Naive thymus-derived CD4-positive, alpha-beta T cell (primary cell): Measurements from ENCODE around the gene SYNGR1. TPM values are rescaled to one million over a fixed set of nuclear protein-coding genes. Genes with fewer than 3 reads are reported as not detected.
A peak's percentile ranks its signal among the peaks of the same experiment; 100 is the strongest.

Source experiments
- ATAC-seq: fragments of 150-1000 bp; cut with Tn5 transposase; 2 replicates; pipeline ENCODE4 v1.10.0; 2021; ENCODE audit warnings: mild to moderate bottlenecking, moderate library complexity
- CTCF ChIA-PET: fragments of 350-600 bp; sonication (Branson Sonifier 250); formaldehyde crosslinking; loops from one replicate; lab custom pipeline; 2021; ENCODE audit warnings: antibody characterized with exemption; lab: Charles Lee
- POLR2A ChIA-PET: fragments of 350-600 bp; sonication (Branson Sonifier 250); formaldehyde crosslinking; loops from one replicate; lab custom pipeline; 2021; ENCODE audit warnings: antibody characterized with exemption, inconsistent platforms; lab: Charles Lee
- DNase-seq, 9 donors: peaks; one replicate each; pipeline versions ENCODE4 v3.0.0 to v3.0.0-alpha.2; 2020 to 2022; ENCODE audit warnings: mixed read lengths in 1 of 9
- H3K27ac ChIP-seq: one replicate; pipeline ENCODE4 v1.7.0; 2013; ENCODE audit warnings: mild to moderate bottlenecking, low read depth, low read length, moderate library complexity
- H3K27me3 ChIP-seq, 2 donors: one replicate each; pipeline ENCODE4 v1.7.0; 2013; ENCODE audit warnings: low read length in 2 of 2, mild to moderate bottlenecking in 2 of 2, moderate library complexity in 2 of 2; ENCODE audit not compliant: control insufficient read depth in 2 of 2, insufficient read depth in 2 of 2
- H3K36me3 ChIP-seq, 3 experiments: 1 replicate in 2 of 3; 2 replicates in 1 of 3; pipeline ENCODE4 v1.7.0; 2013; ENCODE audit warnings: low read length in 3 of 3, mild to moderate bottlenecking in 3 of 3, moderate library complexity in 1 of 3; ENCODE audit not compliant: insufficient read depth in 3 of 3, control insufficient read depth in 2 of 3
- H3K4me1 ChIP-seq, 2 donors: one replicate each; pipeline ENCODE4 v1.7.0; 2013; ENCODE audit warnings: low read length in 2 of 2, mild to moderate bottlenecking in 2 of 2, moderate library complexity in 1 of 2; ENCODE audit not compliant: control insufficient read depth in 2 of 2, insufficient read depth in 2 of 2
- H3K4me3 ChIP-seq: 2 replicates; pipeline ENCODE4 v1.7.0; 2013; ENCODE audit warnings: mild to moderate bottlenecking, low read length
- H3K9me3 ChIP-seq, 3 experiments: 1 replicate in 2 of 3; 2 replicates in 1 of 3; pipeline ENCODE4 v1.7.0; 2013; ENCODE audit warnings: low read length in 3 of 3; ENCODE audit not compliant: control insufficient read depth in 2 of 3
- H3K27ac Mint-ChIP-seq, 9 donors: one replicate each; pipeline ENCODE4 v1.8.0; 2020 to 2022; ENCODE audit warnings: mixed read lengths in 9 of 9, mild to moderate bottlenecking in 8 of 9, moderate library complexity in 5 of 9, inconsistent platforms in 2 of 9
- H3K27me3 Mint-ChIP-seq, 5 donors: one replicate each; pipeline ENCODE4 v1.8.0; 2021 to 2022; ENCODE audit warnings: mixed read lengths in 5 of 5, mild to moderate bottlenecking in 1 of 5
- H3K36me3 Mint-ChIP-seq, 5 donors: one replicate each; pipeline ENCODE4 v1.8.0; 2020 to 2022; ENCODE audit warnings: mixed read lengths in 5 of 5, mild to moderate bottlenecking in 3 of 5, inconsistent platforms in 1 of 5
- H3K4me1 Mint-ChIP-seq, 7 donors: one replicate each; pipeline ENCODE4 v1.8.0; 2020 to 2022; ENCODE audit warnings: mixed read lengths in 7 of 7, mild to moderate bottlenecking in 3 of 7, inconsistent platforms in 1 of 7
- H3K4me3 Mint-ChIP-seq, 10 donors: one replicate each; pipeline ENCODE4 v1.8.0; 2020 to 2022; ENCODE audit warnings: mild to moderate bottlenecking in 10 of 10, mixed read lengths in 10 of 10, moderate library complexity in 6 of 10, inconsistent platforms in 2 of 10
- H3K9me3 Mint-ChIP-seq, 11 donors: one replicate each; pipeline ENCODE4 v1.8.0; 2020 to 2022; ENCODE audit warnings: mixed read lengths in 11 of 11, mild to moderate bottlenecking in 4 of 11, inconsistent platforms in 1 of 11, moderate library complexity in 1 of 11
- intact Hi-C, 2 donors: fragments of 100-400 bp; cut with micrococcal nuclease; formaldehyde crosslinking; loops; one replicate each; pipeline ENCODE4 v1.15.1; 2023
- polyA plus RNA-seq, 2 donors: library from polyadenylated mRNA; unstranded; fragments of 300-500 nt; fragmentation: Illumina TruSeq; gene quantifications; one replicate each; pipeline ENCODE4 v1.2.3, GENCODE V29; 2021
- total RNA-seq, 6 experiments: library from RNA in 5 of 6; stranded (reverse) in 5 of 6; gene quantifications; 1 replicate in 5 of 6; 2 replicates in 1 of 6; pipeline ENCODE4 v1.2.3 and lab custom pipeline; 2021 to 2026

SYNGR1 gene
- total and polyA plus RNA-seq, 7 experiments from 2014 or later, result 0.12 to 7.0 (median 1.5) TPM

- no peaks in the 10 kb centered on the region for H3K9me3 ChIP-seq
- Mint-ChIP-seq H3K4me3 (peak overlapping the region in 4 of 10 donors; percentile 20 to 68 (median 36)), H3K27me3 (peaks cover 0 to 2% (median 0%) of the 10 kb centered on the region in 5 donors), H3K9me3 (no peaks in the 10 kb centered on the region), H3K4me1 (peaks cover 10 to 25% (median 17%) of the 10 kb centered on the region in 7 donors), H3K36me3 (peaks cover 0 to 6% (median 1%) of the 10 kb centered on the region in 5 donors), H3K27ac (no peak overlapping the region)
- no peaks in the 10 kb centered on the region for H3K36me3 ChIP-seq
- no peaks in the 10 kb centered on the region for H3K27me3 ChIP-seq
- CTCF ChIA-PET, result no interaction called here
- intact Hi-C loops, result loop anchor here in 1 of 2 donors (5.0 kb wide), 1 partner anchor 646 kb away; no protein-coding TSS in a partner anchor
- H3K4me3 ChIP-seq, result no peak overlapping the region
- peaks cover 6 to 16% of the 10 kb centered on the region in 2 donors for H3K4me1 ChIP-seq
- POLR2A ChIA-PET, result interaction anchor here (0.6 kb wide), 1 partner anchor 17 kb away, joined by 3 read pairs; no protein-coding TSS in a partner anchor
- no peak overlapping the region for H3K27ac ChIP-seq
- ATAC-seq (no peak), DNase-seq (no peak)
Measured at GRCh38 chr22:39396797-39397195, 47.0 kb downstream of the SYNGR1 start.

DNA sequence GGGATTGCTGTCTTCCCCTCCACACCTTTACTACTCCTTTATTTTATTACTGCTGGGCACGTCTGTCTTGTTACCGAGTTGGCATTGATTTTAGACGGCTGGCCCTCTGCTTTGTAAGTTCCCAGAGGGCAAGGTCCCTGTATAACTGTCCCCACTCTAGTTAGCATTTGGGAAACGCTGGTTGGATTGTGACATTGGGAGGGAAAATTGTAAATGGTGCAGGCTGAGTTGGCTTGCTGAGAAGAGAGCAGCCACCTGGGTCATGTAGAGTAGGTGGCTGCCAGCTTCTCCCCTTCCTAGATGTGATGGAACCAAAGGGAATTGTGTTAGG, 51.5 kb downstream of the SYNGR1 start:
- CTCF ChIA-PET, result interaction anchor here (0.7 kb wide), 1 partner anchor 116 kb away, joined by 3 read pairs; no protein-coding TSS in a partner anchor
- DNase-seq (no peak), ATAC-seq (no peak)
- Histone ChIP-seq H3K27ac (no peak overlapping the region), H3K27me3 (no peaks in the 10 kb centered on the region), H3K9me3 (no peaks in the 10 kb centered on the region), H3K4me3 (no peak overlapping the region), H3K36me3 (peaks cover 0 to 14% (median 0%) of the 10 kb centered on the region in 3 experiments), H3K4me1 (peaks cover 6 to 17% of the 10 kb centered on the region in 2 donors)
- H3K36me3 Mint-ChIP-seq, result peaks cover 0 to 34% (median 22%) of the 10 kb centered on the region in 5 donors
- H3K4me1 Mint-ChIP-seq, result peaks cover 30 to 66% (median 53%) of the 10 kb centered on the region in 7 donors
- POLR2A ChIA-PET, result interaction anchor here (0.5 to 4.2 kb wide), 4 partner anchors 11 to 660 kb away, joined by 3 to 40 read pairs (median 8); partner anchors contain the start of gene ATF4
- intact Hi-C loops, result loop anchor here in 1 of 2 donors (5.0 kb wide), 1 partner anchor 694 kb away; the partner anchor contains the start of gene GTPBP1
- no peaks in the 10 kb centered on the region for H3K9me3 Mint-ChIP-seq
- no peaks in the 10 kb centered on the region for H3K27me3 Mint-ChIP-seq
- H3K27ac Mint-ChIP-seq, result peak overlapping the region in 8 of 9 donors; percentile 30 to 83 (median 55)
- H3K4me3 Mint-ChIP-seq, result peak overlapping the region; percentile 54 to 94 (median 76)

DNA sequence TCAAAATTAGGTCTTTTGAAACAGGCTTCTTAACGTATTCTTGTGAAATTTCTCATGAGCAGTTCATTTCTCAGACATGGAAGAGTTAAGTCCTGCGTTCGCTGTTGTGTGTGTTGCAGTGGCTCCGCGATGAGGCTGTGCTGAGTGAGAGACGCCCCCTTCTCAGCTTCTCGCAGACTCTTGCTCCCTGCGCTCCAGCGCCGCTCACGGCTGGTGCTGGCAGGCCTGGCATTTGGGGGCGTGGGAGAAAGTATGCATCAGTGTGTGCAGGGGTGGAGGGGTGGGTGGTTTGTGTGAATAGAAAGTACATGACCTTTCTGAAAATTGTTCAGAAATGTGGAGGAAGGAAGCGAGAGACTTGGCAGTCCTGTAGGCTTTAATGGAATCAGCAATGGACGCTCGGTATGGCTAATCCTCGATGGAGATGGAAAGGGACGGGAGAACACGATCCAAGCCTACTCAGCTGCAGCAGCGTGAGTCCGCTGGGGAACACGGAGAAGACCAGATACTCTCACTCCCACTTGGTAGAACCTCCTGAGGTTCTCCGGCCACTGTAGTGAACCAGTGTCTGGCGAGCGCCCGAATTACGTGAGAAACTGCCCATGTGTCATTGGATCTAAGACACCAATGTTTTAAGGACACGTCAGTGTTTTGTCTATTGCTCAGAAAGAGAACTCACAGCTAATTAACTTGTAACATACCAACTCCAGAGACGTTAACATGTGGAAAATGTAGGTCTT, 55.7 kb downstream of the SYNGR1 start:
- H3K9me3 Mint-ChIP-seq, result no peaks in the 10 kb centered on the region
- ChIA-PET POLR2A (interaction anchor here (0.8 to 3.6 kb wide), 4 partner anchors 9 to 88 kb away, joined by 3 to 16 read pairs (median 4); no protein-coding TSS in a partner anchor), CTCF (interaction anchor here (0.7 to 0.9 kb wide), 3 partner anchors 89 to 1797 kb away, joined by 3 to 4 read pairs (median 3); no protein-coding TSS in a partner anchor)
- ATAC-seq (peak; percentile 48), DNase-seq (peak in 1 of 9 donors; percentile 34)
- intact Hi-C loops, result no loop called here
- H3K4me1 Mint-ChIP-seq, result peaks cover 44 to 89% (median 76%) of the 10 kb centered on the region in 7 donors
- Histone ChIP-seq H3K36me3 (peaks cover 0 to 14% (median 0%) of the 10 kb centered on the region in 3 experiments), H3K27me3 (no peaks in the 10 kb centered on the region), H3K4me1 (peaks cover under 1 to 13% of the 10 kb centered on the region in 2 donors), H3K4me3 (no peak overlapping the region), H3K9me3 (no peaks in the 10 kb centered on the region), H3K27ac (no peak overlapping the region)
- H3K27me3 Mint-ChIP-seq, result no peaks in the 10 kb centered on the region
- peak overlapping the region in 4 of 9 donors; percentile 6 to 24 (median 10) for H3K27ac Mint-ChIP-seq
- peaks cover 0 to 34% (median 22%) of the 10 kb centered on the region in 5 donors for H3K36me3 Mint-ChIP-seq
- peak overlapping the region in 4 of 10 donors; percentile 9 to 55 (median 36) for H3K4me3 Mint-ChIP-seq

DNA sequence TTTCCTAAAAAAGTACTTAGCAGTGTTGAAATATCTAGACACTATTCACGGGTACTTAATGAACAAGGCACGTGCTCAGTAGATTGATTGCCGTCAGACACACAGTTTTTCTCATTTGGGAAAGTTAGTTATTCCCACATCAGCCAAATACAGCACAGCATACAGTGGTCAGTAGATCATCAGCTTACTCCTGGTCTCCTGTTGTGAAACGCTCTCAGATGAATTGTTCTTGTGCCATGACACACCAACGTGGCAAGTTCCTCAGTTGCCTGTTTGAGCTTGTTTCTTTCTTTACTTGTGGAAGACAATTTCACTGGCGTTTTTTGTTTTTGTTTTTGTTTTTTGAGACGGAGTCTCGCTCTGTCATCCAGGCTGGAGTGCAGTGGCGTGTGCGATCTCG, 58.4 kb downstream of the SYNGR1 start:
- CTCF ChIA-PET, result interaction anchor here (1.2 kb wide), 1 partner anchor 9 kb away, joined by 4 read pairs; the partner anchor contains the start of gene TAB1
- no peaks in the 10 kb centered on the region for H3K9me3 Mint-ChIP-seq
- Histone ChIP-seq H3K4me3 (no peak overlapping the region), H3K4me1 (peaks cover 12 to 22% of the 10 kb centered on the region in 2 donors), H3K27ac (no peak overlapping the region), H3K27me3 (no peaks in the 10 kb centered on the region), H3K9me3 (no peaks in the 10 kb centered on the region), H3K36me3 (peaks cover 0 to 5% (median 0%) of the 10 kb centered on the region in 3 experiments)
- no peak overlapping the region for H3K4me3 Mint-ChIP-seq
- peaks cover 0 to 28% (median 12%) of the 10 kb centered on the region in 5 donors for H3K36me3 Mint-ChIP-seq
- no peak for DNase-seq
- no peak for ATAC-seq
- no peaks in the 10 kb centered on the region for H3K27me3 Mint-ChIP-seq
- H3K27ac Mint-ChIP-seq, result no peak overlapping the region
- H3K4me1 Mint-ChIP-seq, result peaks cover 51 to 90% (median 75%) of the 10 kb centered on the region in 7 donors
- POLR2A ChIA-PET, result no interaction called here
- intact Hi-C loops, result no loop called here

GRCh38 chr22:39408807-39409206, 59.0 kb downstream of the SYNGR1 start:
- no peaks in the 10 kb centered on the region for H3K27me3 ChIP-seq
- H3K4me3 ChIP-seq, result no peak overlapping the region
- DNase-seq (no peak), ATAC-seq (no peak)
- no peaks in the 10 kb centered on the region for H3K27me3 Mint-ChIP-seq
- no peaks in the 10 kb centered on the region for H3K9me3 ChIP-seq
- H3K9me3 Mint-ChIP-seq, result no peaks in the 10 kb centered on the region
- H3K27ac Mint-ChIP-seq, result no peak overlapping the region
- POLR2A ChIA-PET, result interaction anchor here (0.9 to 9.1 kb wide), 2 partner anchors 9 to 20 kb away, joined by 3 to 75 read pairs; partner anchors contain the start of gene TAB1
- no peak overlapping the region for H3K4me3 Mint-ChIP-seq
- CTCF ChIA-PET, result interaction anchor here (1.2 kb wide), 1 partner anchor 10 kb away, joined by 4 read pairs; the partner anchor contains the start of gene TAB1
- H3K4me1 ChIP-seq, result peaks cover 12 to 29% of the 10 kb centered on the region in 2 donors
- peaks cover 0 to 24% (median 8%) of the 10 kb centered on the region in 5 donors for H3K36me3 Mint-ChIP-seq
- no peak overlapping the region for H3K27ac ChIP-seq
- intact Hi-C loops, result no loop called here
- peaks cover 54 to 91% (median 75%) of the 10 kb centered on the region in 7 donors for H3K4me1 Mint-ChIP-seq
- peaks cover 0 to 4% (median 0%) of the 10 kb centered on the region in 3 experiments for H3K36me3 ChIP-seq

- Histone ChIP-seq H3K27me3 (no peaks in the 10 kb centered on the region), H3K36me3 (peaks cover 0 to 4% (median 0%) of the 10 kb centered on the region in 3 experiments), H3K4me1 (peaks cover 12 to 36% of the 10 kb centered on the region in 2 donors), H3K4me3 (no peak overlapping the region), H3K9me3 (no peaks in the 10 kb centered on the region), H3K27ac (no peak overlapping the region)
- Mint-ChIP-seq H3K27ac (peak overlapping the region in 1 of 9 donors; percentile 38), H3K27me3 (no peaks in the 10 kb centered on the region), H3K4me3 (peak overlapping the region in 1 of 10 donors; percentile 15), H3K4me1 (peaks cover 61 to 91% (median 75%) of the 10 kb centered on the region in 7 donors), H3K9me3 (no peaks in the 10 kb centered on the region), H3K36me3 (peaks cover 0 to 22% (median 5%) of the 10 kb centered on the region in 5 donors)
- no peak for DNase-seq
- ChIA-PET POLR2A (interaction anchor here (0.9 to 9.1 kb wide), 2 partner anchors 10 to 20 kb away, joined by 3 to 75 read pairs; partner anchors contain the start of gene TAB1), CTCF (interaction anchor here (1.2 kb wide), 1 partner anchor 10 kb away, joined by 4 read pairs; the partner anchor contains the start of gene TAB1)
- no peak for ATAC-seq
- intact Hi-C loops, result loop anchor here in 1 of 2 donors (5.0 to 10.0 kb wide), 2 partner anchors 65 to 83 kb away; partner anchors contain the start of gene SYNGR1
Measured at GRCh38 chr22:39409516-39410029, 59.8 kb downstream of the SYNGR1 start.
